Endothelial cell of umbilical vein (primary cell): ENCODE results near the gene TRIM24. TPM values are rescaled to one million over a fixed set of nuclear protein-coding genes. Genes with fewer than 3 reads are reported as not detected.

ENCODE experiments used
- BruUV-seq: library from RNA; stranded (reverse); fragments of 400-500 nt; replicated peaks from 2 replicates; lab custom pipeline; 2021; lab: Mats Ljungman, UMichigan
- CTCF ChIA-PET: fragments of 300-600, 350-600 bp; sonication (Branson Sonifier 250); formaldehyde crosslinking; loops from one replicate; lab custom pipeline; 2021; ENCODE audit warnings: antibody characterized with exemption, inconsistent platforms; lab: Charles Lee
- POLR2A ChIA-PET: fragments of 300-600, 350-600 bp; sonication (Branson Sonifier 250); formaldehyde crosslinking; loops from one replicate; lab custom pipeline; 2021; ENCODE audit warnings: antibody characterized with exemption, inconsistent platforms; lab: Charles Lee
- DNase-seq: peaks from one replicate; pipeline ENCODE4 v3.0.0-alpha.2; 2011; ENCODE audit warnings: low read depth, low spot score
- FAIRE-seq: peaks from 2 replicates; lab custom pipeline; 2011; peaks lifted over from hg19 to GRCh38; lab: Jason Lieb, UNC
- H2AFZ ChIP-seq: 2 replicates; pipeline ENCODE4 v1.6.0; 2012; ENCODE audit warnings: low read depth, low read length, control low read depth, inconsistent platforms
- H3K27ac ChIP-seq: 2 replicates; pipeline ENCODE4 v1.5.1; 2011; ENCODE audit warnings: low read depth, mild to moderate bottlenecking, control low read depth, low read length, moderate library complexity; ENCODE audit not compliant: insufficient read depth
- H3K27me3 ChIP-seq, 2 experiments: 2 replicates each; pipeline versions ENCODE4 v1.6.0 to v1.6.1; 2011; ENCODE audit warnings: low read length in 2 of 2, mixed read lengths in 1 of 2; ENCODE audit not compliant: control insufficient read depth in 2 of 2, insufficient read depth in 2 of 2
- H3K36me3 ChIP-seq, 2 experiments: 2 replicates in 1 of 2; 3 replicates in 1 of 2; pipeline ENCODE4 v1.5.1; 2011; ENCODE audit warnings: low read length in 2 of 2, mild to moderate bottlenecking in 1 of 2, moderate library complexity in 1 of 2; ENCODE audit not compliant: control insufficient read depth in 2 of 2, insufficient read depth in 2 of 2; ENCODE audit errors: extremely low read depth in 1 of 2
- H3K4me1 ChIP-seq: 3 replicates; pipeline ENCODE4 v1.5.1; 2011; ENCODE audit warnings: mild to moderate bottlenecking, low read length; ENCODE audit not compliant: control insufficient read depth, insufficient read depth; ENCODE audit errors: extremely low read depth
- H3K4me2 ChIP-seq: 2 replicates; pipeline ENCODE4 v1.6.1; 2011; ENCODE audit warnings: low read length, control low read depth, mixed read lengths; ENCODE audit not compliant: insufficient read depth
- H3K4me3 ChIP-seq, 3 experiments: fragments of 200-600 bp in 1 of 3; sonication (generic), shearing (Covaris generic) in 1 of 3; replicated peaks in 1 of 3; 2 replicates each; pipeline ENCODE4 v1.5.1; 2011 to 2016; ENCODE audit warnings: control low read depth in 3 of 3, low read length in 3 of 3, mild to moderate bottlenecking in 2 of 3, inconsistent platforms in 1 of 3, low read depth in 1 of 3, moderate library complexity in 1 of 3; ENCODE audit not compliant: insufficient read depth in 1 of 3
- H3K79me2 ChIP-seq: 2 replicates; pipeline ENCODE4 v1.6.0; 2012; ENCODE audit warnings: low read length, inconsistent platforms; ENCODE audit not compliant: control insufficient read depth, insufficient read depth
- H3K9ac ChIP-seq: replicated peaks from 2 replicates; pipeline ENCODE3; 2011; ENCODE audit warnings: low read length, control low read depth; ENCODE audit not compliant: insufficient read depth; ENCODE audit errors: extremely low read depth
- H3K9me1 ChIP-seq: replicated peaks from 3 replicates; pipeline ENCODE4 v1.6.0; 2011; ENCODE audit warnings: mild to moderate bottlenecking, low read length; ENCODE audit not compliant: control insufficient read depth, insufficient read depth; ENCODE audit errors: extremely low read depth
- H3K9me3 ChIP-seq: replicated peaks from 2 replicates; pipeline ENCODE4 v1.5.1; 2012; ENCODE audit warnings: low read length, inconsistent platforms; ENCODE audit not compliant: control insufficient read depth, insufficient read depth
- H4K20me1 ChIP-seq: replicated peaks from 2 replicates; pipeline ENCODE3; 2011; ENCODE audit warnings: mild to moderate bottlenecking, low read length; ENCODE audit not compliant: control insufficient read depth, insufficient read depth; ENCODE audit errors: extremely low read depth
- EZH2 ChIP-seq: IDR thresholded peaks from 2 replicates; pipeline ENCODE4 v1.6.1; 2012; ENCODE audit warnings: borderline replicate concordance, low read depth, mild to moderate bottlenecking, moderate library complexity, low read length, inconsistent platforms; ENCODE audit not compliant: severe bottlenecking
- FOS ChIP-seq: IDR thresholded peaks from 2 replicates; pipeline ENCODE4 v1.6.1; 2011; ENCODE audit warnings: mild to moderate bottlenecking, low read length, moderate library complexity, borderline replicate concordance; ENCODE audit not compliant: insufficient read depth
- GATA2 ChIP-seq: IDR thresholded peaks from 2 replicates; pipeline ENCODE4 v1.7.0; 2011; ENCODE audit warnings: low read depth, mild to moderate bottlenecking, moderate library complexity, mixed read lengths, low read length; ENCODE audit not compliant: insufficient read length, insufficient read depth
- JUN ChIP-seq: IDR thresholded peaks from 2 replicates; pipeline ENCODE4 v1.6.1; 2011; ENCODE audit warnings: borderline replicate concordance, low read depth; ENCODE audit not compliant: insufficient read length, insufficient read depth
- MYC ChIP-seq: IDR thresholded peaks from one replicate; pipeline ENCODE4 v1.6.1; 2011; ENCODE audit warnings: mild to moderate bottlenecking, low read depth, low read length
- POLR2A ChIP-seq: IDR thresholded peaks from 2 replicates; pipeline ENCODE4 v1.6.1; 2012; ENCODE audit warnings: low read depth, mild to moderate bottlenecking, control low read depth, low read length
- POLR2AphosphoS5 ChIP-seq: IDR thresholded peaks from 2 replicates; pipeline ENCODE4 v1.6.1; 2012; ENCODE audit warnings: low read depth, mild to moderate bottlenecking, control low read depth, low read length, moderate library complexity; ENCODE audit not compliant: insufficient read depth
- dilution Hi-C: fragments of 300-500 bp; cut with MboI; formaldehyde crosslinking; loops from one replicate; pipeline ENCODE4 v1.15.0; 2019; ENCODE audit warnings: low sequenced_read_pairs; ENCODE audit not compliant: extremely low pct_ligation_motif_present
- intact Hi-C: fragments of 100-400 bp; cut with micrococcal nuclease; formaldehyde crosslinking; loops from one replicate; pipeline ENCODE4 v1.10.0; 2022
- polyA plus RNA-seq, 4 experiments: library from polyadenylated mRNA; depleted of rRNA in 3 of 4; stranded (reverse) in 3 of 4; unstranded in 1 of 4; fragments of >200 nt; gene quantifications; 2 replicates each; pipeline versions ENCODE4 v1.2.1 to v1.2.3, GENCODE V29; 2011 to 2012; ENCODE audit warnings: missing spikeins in 1 of 4
- total RNA-seq: library from RNA; stranded (reverse); gene quantifications from 2 replicates; pipeline ENCODE4 v1.2.3, GENCODE V29; 2021
- TF ChIP-seq, protein P1 (sequence below), 2 donors: IDR thresholded peaks; 1 replicate in 1 of 2; 2 replicates in 1 of 2; pipeline ENCODE4 v1.5.1; 2011; ENCODE audit warnings: low read length in 2 of 2, mild to moderate bottlenecking in 2 of 2, moderate library complexity in 2 of 2, control low read depth in 1 of 2, inconsistent platforms in 1 of 2, low read depth in 1 of 2; ENCODE audit not compliant: insufficient read depth in 1 of 2; ENCODE audit errors: extremely low read depth in 1 of 2
- TF ChIP-seq, protein P2 (sequence below): IDR thresholded peaks from 2 replicates; pipeline ENCODE4 v1.6.1; 2011; ENCODE audit not compliant: insufficient read depth, insufficient read length

Gene TRIM24
- total and polyA plus RNA-seq, 2 donors (not counting 3 experiments of a cell fraction or from before 2014, with no cell fraction given), result 9.1 to 26.1 TPM

DNA sequence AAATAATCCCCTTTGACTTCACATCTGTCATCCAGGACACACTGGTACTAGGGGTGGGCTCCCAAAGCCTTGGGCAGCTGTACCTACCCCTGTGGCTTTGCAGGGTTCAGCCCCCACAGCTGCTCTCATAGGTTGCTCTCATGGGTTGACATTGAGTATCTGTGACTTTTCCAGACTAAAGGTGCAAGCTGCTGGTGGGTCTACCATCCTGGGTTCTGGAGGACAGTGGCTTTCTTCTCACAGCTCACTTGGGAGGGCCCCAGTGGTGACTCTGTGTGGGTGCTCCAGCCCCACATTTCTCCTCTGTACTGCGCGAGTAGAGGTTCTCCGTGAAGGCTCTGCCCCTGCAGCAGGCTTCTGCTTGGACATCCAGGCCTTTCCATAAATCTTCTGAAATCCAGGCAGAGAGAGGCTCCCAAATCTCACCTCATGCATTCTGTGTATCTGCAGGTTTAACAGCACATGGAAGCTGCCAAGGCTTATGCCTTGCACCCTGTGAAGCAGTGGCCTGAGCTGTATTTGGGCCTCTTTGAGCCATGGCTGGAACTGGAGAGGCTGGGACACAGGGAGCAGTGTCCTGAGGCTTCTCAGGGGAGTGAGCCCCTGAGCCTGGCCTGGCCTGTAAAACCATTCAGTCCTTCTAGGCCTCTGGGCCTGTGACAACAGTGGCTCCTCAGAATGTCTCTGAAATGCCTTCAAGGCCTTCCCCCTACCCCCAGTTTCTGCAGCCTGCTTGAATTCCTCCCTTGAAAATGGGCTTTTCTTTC lies 52.2 kb downstream of the TRIM24 start:
- Histone ChIP-seq H3K4me2 (no peak overlapping the region), H3K27me3 (no peaks in the 10 kb centered on the region), H2AFZ (no peak overlapping the region), H3K9me1 (peaks cover 5% of the 10 kb centered on the region), H3K4me3 (no peak overlapping the region), H3K9ac (no peak overlapping the region), H3K4me1 (no peaks in the 10 kb centered on the region), H3K36me3 (peaks cover 0 to 2% of the 10 kb centered on the region in 2 experiments), H3K27ac (no peak overlapping the region), H4K20me1 (peaks cover 3% of the 10 kb centered on the region), H3K79me2 (peaks cover 18% of the 10 kb centered on the region), H3K9me3 (no peaks in the 10 kb centered on the region)
- DNase-seq (no peak), FAIRE-seq (no peak)
- POLR2A ChIA-PET, result no interaction called here
- no TSS peak for BruUV-seq
- dilution Hi-C loops (no loop called here), intact Hi-C loops (no loop called here)
- CTCF ChIA-PET, result no interaction called here
- TF ChIP-seq EZH2, result no peak
- TF ChIP-seq, protein P1, sequence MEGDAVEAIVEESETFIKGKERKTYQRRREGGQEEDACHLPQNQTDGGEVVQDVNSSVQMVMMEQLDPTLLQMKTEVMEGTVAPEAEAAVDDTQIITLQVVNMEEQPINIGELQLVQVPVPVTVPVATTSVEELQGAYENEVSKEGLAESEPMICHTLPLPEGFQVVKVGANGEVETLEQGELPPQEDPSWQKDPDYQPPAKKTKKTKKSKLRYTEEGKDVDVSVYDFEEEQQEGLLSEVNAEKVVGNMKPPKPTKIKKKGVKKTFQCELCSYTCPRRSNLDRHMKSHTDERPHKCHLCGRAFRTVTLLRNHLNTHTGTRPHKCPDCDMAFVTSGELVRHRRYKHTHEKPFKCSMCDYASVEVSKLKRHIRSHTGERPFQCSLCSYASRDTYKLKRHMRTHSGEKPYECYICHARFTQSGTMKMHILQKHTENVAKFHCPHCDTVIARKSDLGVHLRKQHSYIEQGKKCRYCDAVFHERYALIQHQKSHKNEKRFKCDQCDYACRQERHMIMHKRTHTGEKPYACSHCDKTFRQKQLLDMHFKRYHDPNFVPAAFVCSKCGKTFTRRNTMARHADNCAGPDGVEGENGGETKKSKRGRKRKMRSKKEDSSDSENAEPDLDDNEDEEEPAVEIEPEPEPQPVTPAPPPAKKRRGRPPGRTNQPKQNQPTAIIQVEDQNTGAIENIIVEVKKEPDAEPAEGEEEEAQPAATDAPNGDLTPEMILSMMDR (IDR thresholded peaks at IDR 0.05; ENCODE audit: extremely low read depth in 1 of 2, insufficient read depth in 1 of 2, low read depth in 1 of 2, low read length in 2 of 2), result no peak
- TF ChIP-seq JUN, result no peak
- TF ChIP-seq, protein P2, sequence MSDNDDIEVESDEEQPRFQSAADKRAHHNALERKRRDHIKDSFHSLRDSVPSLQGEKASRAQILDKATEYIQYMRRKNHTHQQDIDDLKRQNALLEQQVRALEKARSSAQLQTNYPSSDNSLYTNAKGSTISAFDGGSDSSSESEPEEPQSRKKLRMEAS, result no peak
- no peak for TF ChIP-seq FOS
- TF ChIP-seq GATA2, result no peak
- no peak for TF ChIP-seq POLR2A
- no peak for TF ChIP-seq POLR2AphosphoS5
- no peak for TF ChIP-seq MYC
